HG03159 (cell line): ENCODE measurements around the gene CDC73.
A peak's percentile ranks its signal among the peaks of the same experiment; 100 is the strongest.
"Not testable (repeated sequence)": the region's sequence is repeated elsewhere in the genome, so short reads cannot be mapped to it uniquely, and the experiment has no call there.

Experiments used
- ATAC-seq: cut with Tn5 transposase; IDR thresholded peaks from one replicate; pipeline ENCODE4 v1.9.1; 2021; ENCODE audit warnings: mild to moderate bottlenecking, moderate library complexity; ENCODE audit not compliant: unreplicated experiment

The CDC73 gene

DNA sequence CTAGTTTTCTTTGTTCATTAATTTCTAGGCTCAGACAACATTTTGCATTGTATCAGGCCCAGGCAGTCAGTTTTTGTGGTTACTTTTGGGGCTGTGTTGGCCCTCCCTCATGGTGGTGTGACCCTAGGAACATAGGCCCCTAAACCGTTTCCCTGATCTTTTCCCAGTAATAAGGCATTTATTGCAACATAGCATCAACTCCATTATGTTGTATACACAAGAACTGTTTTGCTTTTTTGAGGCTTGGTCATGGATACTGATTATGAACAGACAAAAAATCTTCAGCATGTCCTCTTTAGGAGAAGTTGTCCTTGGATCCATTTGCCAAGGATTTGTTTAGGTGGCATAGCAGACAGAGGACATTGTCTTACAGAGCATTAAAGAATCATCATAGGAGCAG lies 54.3 kb downstream of the CDC73 start:
- ATAC-seq = no peak

DNA sequence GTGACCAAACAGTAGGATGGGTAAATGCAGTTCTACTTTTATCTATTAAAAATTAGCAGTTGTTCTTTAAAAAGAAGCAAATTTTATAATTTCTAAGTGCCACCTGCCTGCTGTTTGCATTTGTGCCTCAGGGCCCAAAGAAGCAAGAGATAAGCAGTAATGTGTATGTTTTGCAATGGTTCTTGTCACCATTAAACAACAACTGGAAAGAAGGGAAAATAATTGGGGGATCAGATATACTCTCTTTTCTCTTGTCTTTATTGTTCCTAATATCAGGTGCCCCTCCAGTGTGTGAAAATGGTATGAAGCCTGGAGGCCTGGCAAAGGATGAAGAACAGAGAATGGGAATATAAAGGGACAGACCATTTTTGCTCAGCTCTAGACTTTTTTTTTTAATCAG lies 55.0 kb downstream of the CDC73 start:
- no peak for ATAC-seq

DNA sequence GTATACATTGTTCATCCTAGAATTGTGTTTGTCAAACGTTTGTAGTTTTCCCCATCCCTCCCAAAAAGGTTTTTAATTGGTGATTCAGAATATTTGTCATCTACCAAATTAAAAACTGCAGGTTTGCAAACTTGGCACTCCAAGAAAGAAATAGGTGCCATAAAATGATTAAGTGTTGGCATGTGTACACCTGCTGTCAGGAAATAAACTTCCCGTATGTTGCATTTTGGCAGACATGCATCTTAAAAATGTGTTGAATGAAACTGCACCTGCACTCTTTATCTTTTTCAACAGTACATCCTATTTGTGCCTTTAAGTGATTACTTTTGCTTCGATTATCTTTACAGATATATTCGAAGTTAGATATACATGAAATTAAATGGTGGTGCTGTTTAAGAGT lies 57.3 kb downstream of the CDC73 start:
- no peak for ATAC-seq

DNA sequence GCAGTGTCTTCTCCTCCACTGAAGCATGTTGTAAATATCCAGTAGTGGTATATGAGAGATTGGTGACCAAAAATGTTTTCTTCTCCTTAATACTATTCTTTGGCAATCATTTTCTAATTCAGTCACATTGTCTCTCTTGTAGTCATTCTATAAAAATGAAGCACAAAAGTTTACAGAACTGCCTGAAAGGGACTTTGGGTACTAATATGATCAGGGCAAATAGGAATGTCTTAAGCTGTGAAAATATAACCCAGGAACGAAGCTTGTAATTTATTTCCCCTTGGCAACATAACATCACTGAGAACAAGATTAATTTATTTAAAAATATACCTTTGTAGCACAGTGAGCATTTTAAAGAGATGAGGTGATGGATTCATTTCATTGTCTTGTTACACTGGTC lies 59.7 kb downstream of the CDC73 start:
- no peak for ATAC-seq

DNA sequence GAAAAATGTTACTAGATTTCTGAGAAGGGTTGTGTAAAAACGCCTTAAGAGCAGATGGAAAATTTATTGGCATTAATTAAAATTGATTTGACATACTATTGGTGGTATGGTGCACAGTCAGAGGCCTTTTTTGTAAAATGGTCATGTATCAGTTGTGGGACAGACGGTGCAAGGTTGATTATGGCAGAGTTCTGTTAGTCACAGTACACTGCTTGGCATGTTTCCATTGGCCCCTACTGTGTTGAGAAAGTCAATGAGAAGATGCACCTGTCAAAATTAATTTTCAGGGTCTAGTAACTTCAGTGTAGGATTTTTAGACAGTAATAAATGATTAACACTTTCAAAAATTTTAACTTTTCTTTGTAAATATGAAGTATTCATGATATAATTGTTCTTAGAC lies 60.2 kb downstream of the CDC73 start:
- ATAC-seq = no peak

DNA sequence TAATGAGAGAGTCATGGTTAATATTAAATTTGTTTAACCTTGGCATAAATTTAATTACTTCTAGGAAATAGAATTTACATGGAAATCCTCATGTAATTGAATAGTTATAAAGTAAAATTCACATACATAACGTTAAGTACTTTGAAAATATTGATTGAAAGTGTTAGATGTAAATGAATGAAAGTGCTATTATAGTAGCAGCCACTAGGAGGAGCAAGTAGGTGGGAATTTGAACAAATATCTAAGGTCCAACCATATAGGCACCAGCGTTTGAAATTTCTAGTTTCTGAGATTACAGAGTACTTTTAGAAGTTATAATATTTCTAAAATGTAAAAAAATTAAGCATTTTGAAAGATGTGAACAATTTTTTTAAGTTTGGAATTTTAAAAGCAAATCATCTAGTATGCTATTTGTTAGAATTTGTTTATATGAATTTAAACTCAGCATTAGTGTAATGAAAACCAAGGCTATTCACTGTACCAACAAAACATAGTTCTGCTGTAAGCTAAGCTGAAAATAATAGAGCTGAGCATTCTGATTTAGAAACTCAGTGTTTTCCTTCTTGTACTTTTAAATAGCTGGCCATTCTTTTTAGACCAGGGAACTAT lies 61.3 kb downstream of the CDC73 start:
- peak; percentile 64 for ATAC-seq

DNA sequence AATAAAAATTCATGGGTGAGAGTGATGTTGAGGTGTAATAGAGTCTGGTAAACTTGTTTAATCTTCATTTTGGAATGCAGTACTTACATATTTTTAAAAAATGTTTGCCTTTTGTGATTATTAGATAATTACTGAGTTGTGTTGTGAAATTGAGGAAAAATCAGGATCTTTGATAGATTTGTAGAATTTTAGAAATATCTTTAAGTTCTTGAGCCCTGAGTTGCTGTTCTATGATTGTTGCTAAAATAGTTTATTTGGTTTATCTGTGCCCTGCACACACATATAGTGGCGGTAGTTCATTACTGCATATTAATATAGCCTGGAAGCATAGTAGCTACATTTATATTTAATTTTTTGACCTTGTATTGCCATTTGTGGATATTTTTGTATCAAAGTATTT lies 62.9 kb downstream of the CDC73 start:
- no peak for ATAC-seq

DNA sequence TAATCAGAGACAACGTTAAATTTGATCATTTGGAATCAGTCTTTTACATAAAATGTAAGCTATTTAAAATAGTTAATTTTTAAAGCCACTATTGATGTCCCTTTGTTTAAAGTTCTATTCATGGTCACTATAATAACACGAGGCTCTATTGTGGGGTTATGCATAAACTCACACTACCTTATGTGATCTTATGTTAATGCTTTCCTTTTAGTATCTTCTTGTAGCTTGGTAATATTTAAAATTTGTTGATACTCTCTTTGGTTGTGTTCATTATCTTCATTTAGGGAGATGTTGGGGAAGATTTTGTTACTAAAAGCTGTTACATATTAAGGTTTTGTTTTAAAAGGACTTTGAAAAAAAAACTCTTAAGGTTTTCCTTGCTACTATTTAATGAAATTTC lies 63.4 kb downstream of the CDC73 start:
- ATAC-seq = no peak

DNA sequence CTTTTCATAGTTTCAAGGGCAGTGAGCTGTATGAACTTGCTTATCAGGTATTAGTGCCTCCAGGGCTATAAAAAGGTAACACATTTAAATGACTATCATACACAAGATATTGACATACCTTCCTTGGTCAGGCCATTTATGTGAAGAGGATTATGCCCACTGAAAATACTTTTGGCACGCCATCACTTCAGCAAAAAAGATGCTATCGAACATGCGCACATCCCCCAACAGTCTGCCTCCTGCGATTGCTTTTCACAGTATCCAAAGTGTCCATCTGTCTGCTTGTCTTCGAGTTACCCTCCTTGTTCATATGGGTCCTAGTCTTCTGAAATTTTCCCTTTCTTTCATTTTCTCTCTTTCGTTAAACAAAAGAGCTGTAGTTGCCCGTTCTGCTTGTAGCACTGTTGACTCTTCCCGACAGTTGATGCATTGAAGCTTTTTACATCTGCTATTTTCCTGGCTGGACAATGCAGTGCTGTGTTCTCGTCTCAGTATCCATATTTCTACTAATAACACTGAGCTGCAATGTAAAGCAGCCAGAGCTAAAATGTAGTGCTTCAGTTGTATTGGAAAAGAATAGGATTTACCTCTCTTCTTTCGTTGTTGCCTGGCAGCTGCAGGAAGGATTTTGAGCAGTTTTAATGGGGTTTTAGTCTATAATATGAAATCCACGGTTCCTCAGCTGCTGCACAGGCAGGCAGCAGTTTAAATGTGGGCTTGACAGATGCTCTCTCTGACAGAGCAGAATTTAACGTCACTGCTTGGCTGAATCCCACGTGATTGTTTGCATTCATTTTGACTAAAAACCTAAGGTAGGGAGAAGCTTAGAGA lies 64.3 kb downstream of the CDC73 start, which contains the start of gene B3GALT2:
TSS of gene B3GALT2 (minus strand) at position 713 of the 831 bp plus-strand sequence. CDS start 5,051 bp downstream, outside the sequence.
- ATAC-seq = no peak

DNA sequence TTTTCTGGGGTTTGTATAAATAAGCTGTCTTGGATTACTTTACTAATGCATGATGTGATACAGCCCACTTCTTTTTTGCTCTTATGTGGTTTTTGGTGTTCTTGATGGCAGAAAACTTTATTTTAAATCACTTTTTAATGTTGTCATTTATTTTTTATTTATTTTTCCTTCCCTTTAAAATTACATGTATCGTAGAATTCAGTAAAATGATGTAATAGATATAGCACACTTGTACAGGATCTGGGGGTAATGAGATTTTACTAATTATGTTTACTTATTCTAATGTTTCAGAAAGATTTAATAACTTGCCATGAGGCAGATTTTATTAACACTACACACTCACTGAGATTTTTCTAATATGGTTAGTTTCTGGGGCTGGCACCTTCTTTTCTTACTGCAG lies 65.3 kb downstream of the CDC73 start:
- no peak for ATAC-seq

DNA sequence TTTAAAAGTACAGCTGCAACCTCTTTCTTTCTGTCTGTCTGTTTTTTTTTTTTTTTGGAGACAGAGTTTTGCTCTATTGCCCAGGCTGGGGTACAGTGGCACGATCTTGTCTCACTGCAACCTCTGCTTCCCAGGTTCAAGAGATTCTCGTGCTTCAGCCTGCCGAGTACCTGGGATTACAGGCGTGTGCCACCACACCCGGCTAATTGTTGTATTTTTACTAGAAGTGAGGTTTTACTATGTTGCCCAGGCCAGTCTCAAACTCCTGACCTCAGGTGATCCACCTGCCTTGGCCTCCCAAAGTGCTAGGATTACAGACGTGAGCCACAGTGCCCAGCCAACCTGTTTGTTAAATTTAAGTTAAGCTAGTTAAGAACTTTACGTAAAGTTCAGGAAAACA lies 67.1 kb downstream of the CDC73 start:
- ATAC-seq = not testable (repeated sequence)

DNA sequence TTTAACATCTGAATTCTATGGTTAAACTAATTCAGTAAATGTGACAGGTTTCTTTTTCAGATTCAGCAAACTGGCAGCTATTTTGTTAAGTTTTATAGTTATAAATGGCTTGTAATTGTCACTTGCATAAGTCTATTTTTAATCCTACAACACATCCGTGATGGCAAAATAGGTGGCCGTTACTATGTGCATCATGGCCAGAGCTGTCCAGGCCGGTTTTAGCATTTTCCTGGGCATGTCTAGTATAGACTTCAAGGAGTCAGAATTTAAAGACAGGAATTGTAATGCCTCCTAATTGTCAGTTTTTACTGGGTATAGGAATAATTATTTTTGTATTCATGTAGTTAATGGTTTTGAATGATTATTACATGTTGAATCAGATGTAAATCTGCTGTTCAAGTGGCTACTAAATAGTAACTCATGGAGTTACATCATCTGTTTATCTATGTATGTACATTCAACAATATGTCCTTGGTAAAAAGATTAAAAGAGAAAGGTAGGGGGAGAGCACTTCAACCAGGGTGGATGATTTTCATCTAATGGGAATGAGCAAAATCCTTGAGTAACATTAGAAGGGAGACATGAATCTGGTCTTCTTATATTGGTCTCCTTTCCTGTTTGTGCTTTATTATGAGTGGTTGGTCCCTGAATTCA lies 67.7 kb downstream of the CDC73 start:
- no peak for ATAC-seq

DNA sequence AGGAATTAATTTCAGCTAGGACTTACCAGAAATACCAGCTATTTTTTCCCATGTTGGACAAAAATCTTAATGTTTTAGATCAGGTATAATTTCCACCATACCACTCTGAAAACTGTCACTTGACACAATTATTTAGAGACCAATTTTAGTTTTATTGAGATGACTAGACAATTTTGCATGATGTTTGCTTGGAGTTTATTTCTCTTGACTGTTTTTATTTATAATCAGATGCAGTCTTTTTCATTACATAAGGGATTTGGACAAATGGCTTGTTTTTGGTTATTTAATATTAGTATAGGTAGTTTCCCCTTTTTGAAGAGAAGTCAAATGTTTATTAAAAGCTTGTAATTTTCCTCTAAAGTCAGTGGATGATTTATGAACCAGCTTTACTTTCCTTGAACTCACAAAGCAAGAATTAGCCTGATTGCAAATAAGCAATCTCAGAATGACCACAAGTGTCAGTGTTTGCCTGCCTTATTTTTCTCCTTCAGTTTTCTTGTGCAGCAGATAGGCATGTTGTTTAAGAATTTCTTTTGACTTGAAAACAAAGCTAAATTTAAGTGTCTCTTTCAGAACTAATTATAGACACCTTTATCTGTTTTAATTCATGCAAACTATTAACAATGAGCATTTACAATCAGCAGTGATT lies 68.4 kb downstream of the CDC73 start:
- ATAC-seq = no peak

DNA sequence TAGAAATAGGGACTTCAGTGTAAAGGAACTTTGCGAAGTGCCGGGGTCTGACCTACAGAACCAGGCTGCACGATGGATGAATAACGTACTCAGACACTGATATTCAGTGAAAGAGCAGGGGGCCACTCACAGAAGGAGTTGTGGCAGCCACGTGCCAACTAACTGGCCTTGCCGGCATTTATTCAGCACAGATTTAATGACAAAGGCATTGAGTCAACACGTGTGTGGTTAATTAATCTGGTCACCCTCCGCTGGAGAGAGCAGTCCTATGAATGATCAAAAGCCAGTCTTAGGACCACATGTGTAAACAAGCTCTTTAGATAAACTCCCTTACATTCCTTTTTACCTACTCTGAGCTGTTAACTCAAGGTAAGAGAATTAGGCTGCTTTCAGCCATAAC lies 70.8 kb downstream of the CDC73 start:
- no peak for ATAC-seq

DNA sequence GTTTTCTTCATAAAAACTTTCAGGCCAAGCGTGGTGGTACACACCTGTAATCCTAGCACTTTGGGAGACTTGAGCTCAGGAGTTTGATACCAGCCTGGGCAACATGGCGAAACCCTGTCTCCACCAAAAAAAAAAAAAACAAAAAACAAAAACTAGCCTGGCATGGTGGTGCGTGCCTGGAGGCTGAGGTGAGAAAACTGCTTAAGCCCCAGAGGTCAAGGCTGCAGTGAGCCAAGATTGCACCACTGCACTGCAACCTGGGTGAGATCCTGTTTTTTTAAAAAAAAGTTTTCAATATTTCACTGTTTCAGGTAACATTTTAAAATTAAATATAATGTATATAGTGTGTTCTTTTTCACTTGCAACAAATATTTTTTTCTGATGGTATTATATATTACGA lies 78.1 kb downstream of the CDC73 start:
- no peak for ATAC-seq

DNA sequence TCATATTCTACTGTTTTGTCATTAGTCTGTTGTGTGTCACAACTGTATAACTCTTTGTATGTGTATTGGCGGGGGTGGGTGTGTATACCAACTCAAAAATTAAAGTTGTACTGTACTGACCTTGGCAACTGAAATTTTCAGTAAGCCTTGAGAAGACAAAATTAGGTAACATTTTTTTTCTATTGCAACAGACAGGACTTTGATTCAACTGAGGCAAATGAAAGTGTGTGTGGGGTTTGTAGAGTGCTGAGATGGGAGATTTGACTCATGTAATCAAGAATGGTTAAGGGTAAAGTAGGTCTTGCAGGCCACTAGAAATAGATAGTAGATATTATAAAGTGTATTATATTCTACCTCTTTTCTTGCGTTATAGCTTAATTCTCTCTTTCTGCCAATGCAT lies 79.2 kb downstream of the CDC73 start:
- no peak for ATAC-seq

DNA sequence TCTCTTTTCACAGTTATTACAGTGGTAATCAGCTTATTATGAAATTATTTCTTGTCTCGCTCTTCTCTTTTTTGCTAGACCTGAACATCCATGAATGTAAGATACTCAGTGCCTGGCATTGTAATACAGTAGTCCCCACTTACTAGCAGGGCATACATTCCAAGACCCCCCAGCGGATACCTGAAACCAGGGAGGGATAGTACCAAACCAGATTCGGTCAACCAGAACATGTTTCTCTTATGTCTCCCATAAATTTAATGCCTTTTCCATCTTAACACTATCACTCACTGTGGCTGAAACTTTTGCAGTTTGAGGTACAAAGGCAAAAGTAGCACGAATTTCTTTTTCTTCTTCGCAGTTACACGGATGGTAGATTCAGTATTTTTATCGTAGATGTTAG lies 89.2 kb downstream of the CDC73 start:
- no peak for ATAC-seq

DNA sequence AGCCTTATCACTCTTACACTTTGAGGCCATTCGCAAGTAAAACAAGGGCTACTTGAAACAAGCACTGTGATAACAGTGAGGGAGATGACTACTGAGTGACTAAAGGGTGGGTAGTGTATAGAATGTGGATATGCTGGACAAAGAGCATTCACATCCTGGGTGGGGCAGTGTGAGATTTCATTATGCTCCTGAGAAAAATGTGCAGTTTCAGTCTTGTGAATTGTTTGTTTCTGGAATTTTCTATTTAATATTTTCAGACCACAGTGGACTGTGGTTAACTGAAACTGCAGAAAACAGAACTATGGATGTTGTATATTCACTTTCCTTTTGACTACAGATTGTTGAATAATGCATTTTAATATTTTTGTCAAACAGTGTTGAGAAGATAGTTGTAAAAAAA lies 89.7 kb downstream of the CDC73 start:
- ATAC-seq = peak; percentile 87

DNA sequence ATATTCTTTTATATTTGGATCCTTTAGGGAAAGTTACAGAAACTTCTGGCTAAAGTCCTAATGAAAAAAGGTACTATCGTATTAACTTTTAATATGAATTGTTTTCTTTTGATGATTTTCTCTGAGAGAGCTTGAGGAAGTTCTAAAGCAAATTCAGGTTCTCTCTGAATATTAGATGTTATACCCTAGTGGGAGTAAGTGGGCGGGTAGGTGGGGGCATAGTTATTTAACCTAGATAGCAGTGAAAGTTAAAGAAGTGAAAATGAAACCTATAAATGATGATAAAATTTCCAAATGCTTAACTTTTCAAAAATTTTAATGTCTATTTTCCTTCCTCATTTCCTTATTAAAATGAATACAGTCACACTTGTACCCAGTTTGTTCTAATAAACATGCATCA lies 90.8 kb downstream of the CDC73 start:
- ATAC-seq = no peak

DNA sequence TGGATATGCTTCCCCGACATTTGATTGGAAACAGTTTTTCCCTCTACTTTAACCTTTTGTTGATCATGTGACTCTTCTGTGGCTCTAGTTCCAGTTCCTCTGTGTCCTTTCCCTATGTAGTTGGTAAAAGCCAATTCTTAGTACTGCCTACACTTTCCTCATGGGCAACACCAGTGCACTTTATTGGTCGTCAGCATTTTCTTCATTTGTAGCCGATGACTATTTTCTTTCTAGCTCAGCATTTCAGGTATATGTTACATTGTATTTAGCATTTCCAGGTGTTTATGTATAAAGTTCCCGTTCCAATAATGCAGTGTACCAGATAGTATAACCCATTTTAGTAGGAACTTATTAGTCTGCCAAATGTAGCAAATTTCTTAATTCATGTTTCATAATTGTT lies 92.2 kb downstream of the CDC73 start:
- no peak for ATAC-seq

DNA sequence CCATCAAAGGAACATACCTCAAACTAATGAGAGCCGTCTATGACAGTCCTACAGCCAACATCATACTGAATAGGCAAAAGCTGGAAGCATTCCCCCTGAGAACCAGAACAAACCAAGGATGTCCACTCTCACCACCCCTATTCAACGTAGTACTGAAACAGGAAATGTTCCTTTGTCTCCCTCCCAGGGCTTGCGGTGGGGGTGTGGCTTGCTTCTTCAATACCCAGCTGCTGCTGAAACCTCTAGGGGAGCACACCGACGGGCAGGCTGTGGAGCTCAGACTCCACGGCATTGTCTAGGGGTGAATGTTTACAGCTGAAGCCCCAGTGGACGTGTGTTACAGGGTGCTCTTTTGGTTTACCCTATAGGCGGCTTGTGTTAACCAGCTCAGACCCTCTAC lies 95.1 kb downstream of the CDC73 start:
- no peak for ATAC-seq

DNA sequence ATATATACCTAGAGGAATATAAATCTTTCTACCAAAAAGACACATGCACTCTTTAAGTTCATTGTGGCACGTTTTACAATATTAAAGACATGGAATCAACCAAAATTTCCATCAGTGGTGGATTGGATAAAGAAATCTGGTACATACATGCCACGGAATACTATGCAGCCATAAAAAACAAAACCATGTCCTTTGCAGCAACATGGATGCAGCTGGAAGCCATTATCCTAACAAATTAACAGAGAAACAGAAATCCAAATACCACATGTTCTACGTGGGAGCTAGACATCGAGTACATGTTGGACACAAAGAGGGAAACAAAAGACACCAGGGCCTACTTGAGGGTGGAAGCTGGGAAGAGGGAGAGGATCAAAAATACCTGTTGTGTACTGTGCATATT lies 97.6 kb downstream of the CDC73 start:
- ATAC-seq = no peak
